Measurements from ENCODE around the gene SAPCD2.
A peak's percentile ranks its signal among the peaks of the same experiment; 100 is the strongest.

Gene SAPCD2

GRCh38 chr9:137030538-137031527, 39.5 kb downstream of the SAPCD2 start:
- DNase-seq, result peak; percentile 45 to 62

- DNase-seq, result no peak
Measured at GRCh38 chr9:137030006-137030405, 40.4 kb downstream of the SAPCD2 start.

- peak; percentile 55 to 87 for DNase-seq
Measured at GRCh38 chr9:137029058-137029936, 41.1 kb downstream of the SAPCD2 start.

- peak; percentile 36 to 50 for DNase-seq
Measured at GRCh38 chr9:137028263-137029057, 41.9 kb downstream of the SAPCD2 start.

GRCh38 chr9:137027369-137028262, 42.7 kb downstream of the SAPCD2 start, which contains the start of gene ABCA2:
Gene ABCA2 (minus strand): TSS chr9:137028237. CDS start chr9:137028140, 97 bp downstream.
- DNase-seq, result no peak

GRCh38 chr9:137026828-137027227, 43.5 kb downstream of the SAPCD2 start:
- DNase-seq, result no peak

- DNase-seq, result no peak
Measured at GRCh38 chr9:137026384-137026783, 44.0 kb downstream of the SAPCD2 start.

GRCh38 chr9:137025517-137025966, 44.8 kb downstream of the SAPCD2 start:
- DNase-seq, result no peak

GRCh38 chr9:137023583-137023991, 46.8 kb downstream of the SAPCD2 start:
- DNase-seq, result no peak

GRCh38 chr9:137023157-137023556, 47.2 kb downstream of the SAPCD2 start:
- DNase-seq, result no peak

- DNase-seq, result no peak
Measured at GRCh38 chr9:137022662-137023008, 47.7 kb downstream of the SAPCD2 start.

GRCh38 chr9:137021979-137022661, 48.2 kb downstream of the SAPCD2 start:
- DNase-seq, result peak; percentile 70 to 89

GRCh38 chr9:137021568-137021978, 48.8 kb downstream of the SAPCD2 start:
- no peak for DNase-seq

GRCh38 chr9:137020771-137021567, 49.4 kb downstream of the SAPCD2 start:
- no peak for DNase-seq

- no peak for DNase-seq
Measured at GRCh38 chr9:137019891-137020683, 50.3 kb downstream of the SAPCD2 start.

GRCh38 chr9:137018761-137019559, 51.4 kb downstream of the SAPCD2 start:
- no peak for DNase-seq

GRCh38 chr9:137017791-137018497, 52.4 kb downstream of the SAPCD2 start:
- no peak for DNase-seq

Data from inflammatory macrophage treated with lipopolysaccharide for 1 hour (primary cell).